HT-29 (cell line): ENCODE data around the gene CD2. TPM values are rescaled to one million over a fixed set of nuclear protein-coding genes. Genes with fewer than 3 reads are reported as not detected.
A peak's percentile ranks its signal among the peaks of the same experiment; 100 is the strongest.
"Not testable (repeated sequence)": the region's sequence is repeated elsewhere in the genome, so short reads cannot be mapped to it uniquely, and the experiment has no call there.

Experiments
- DNase-seq: peaks from one replicate; pipeline ENCODE4 v3.0.0-alpha.2; 2015; ENCODE audit warnings: low spot score
- total RNA-seq: library from RNA; depleted of rRNA; stranded (reverse); fragments of >200 nt; shearing (Covaris generic); gene quantifications from 2 replicates; pipeline ENCODE4 v1.2.3, GENCODE V29; 2014

Gene CD2
- total RNA-seq, 1 experiment from 2014 or later: not detected

DNA sequence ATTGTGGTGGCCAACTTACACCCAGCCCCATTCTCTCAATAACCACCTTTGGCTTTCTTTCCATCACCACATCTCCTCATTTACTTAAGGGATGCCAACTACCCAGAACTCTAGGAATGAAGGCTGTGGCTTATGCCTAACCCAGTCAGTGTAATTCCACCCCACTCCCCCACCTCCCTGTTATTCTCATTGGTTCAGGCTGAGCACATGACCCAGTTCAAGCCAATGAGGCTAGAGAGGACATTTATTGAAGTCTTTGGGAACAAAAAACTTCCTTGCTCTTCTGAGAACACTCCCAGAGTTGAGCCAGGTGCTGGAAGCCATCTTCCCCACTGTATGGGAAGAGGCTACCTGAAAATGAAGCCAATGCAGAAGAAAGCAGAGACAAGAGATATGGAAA lies 22.8 kb upstream of the CD2 start:
- no peak for DNase-seq

DNA sequence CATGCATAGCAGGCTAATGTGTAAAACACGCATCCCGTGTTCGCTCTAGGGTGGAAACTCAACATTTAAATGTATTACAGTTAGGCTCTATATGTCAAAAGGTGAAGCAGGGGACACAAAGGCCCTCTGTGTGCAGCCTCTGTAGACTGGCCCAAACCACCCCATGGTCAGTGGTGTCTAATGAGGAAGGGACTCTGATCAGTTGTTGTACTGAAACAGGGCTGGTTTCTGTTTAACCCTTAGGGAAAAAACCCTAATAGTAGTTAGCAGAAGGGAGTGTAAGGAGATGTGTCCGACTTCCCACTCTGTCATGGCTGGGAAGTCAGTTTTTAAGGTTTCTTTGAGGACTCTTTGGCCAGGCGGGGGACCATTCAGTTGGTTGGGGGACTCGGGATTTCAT lies 21.5 kb upstream of the CD2 start:
- no peak for DNase-seq

DNA sequence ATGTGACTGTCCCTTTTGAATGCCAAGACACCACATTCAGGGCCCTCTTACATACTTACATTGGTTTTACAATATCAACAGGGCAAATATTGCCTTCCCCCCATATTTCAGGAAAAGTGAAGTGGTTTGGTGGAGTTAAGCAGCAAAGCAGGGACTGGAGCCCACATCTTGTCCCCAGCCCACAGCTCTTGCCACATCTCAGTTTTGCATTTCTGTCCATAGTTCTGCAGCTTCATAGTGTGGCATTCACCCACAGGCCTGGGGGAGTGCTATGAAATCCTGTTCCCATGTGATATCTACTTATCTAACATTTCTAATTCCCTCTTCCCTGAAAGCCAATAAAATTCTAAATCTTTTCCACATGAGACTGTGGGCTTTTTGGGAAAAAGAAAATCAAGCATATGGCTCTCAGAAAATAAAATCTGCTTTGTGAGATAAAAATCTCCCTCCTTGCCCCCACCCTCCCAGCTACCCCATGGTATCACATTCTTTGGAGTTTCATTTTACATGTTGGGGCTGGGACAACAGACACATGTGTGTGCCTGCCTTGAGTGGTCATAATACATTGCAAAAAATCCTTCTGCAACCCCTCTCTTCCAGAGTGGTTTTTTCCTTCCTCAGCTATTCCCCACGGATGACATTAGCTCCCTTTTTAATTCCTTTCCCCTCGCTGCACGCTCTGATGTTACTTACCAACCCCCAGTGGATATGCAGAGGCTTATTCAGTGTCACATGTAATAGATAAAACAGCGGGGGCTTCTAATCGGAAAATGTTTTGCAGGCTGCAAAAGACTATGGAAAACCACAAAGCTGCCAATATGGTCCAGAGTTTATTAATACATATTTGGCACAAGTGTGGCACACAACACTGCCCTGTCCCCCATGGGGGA lies 20.5 kb upstream of the CD2 start:
- no peak for DNase-seq

DNA sequence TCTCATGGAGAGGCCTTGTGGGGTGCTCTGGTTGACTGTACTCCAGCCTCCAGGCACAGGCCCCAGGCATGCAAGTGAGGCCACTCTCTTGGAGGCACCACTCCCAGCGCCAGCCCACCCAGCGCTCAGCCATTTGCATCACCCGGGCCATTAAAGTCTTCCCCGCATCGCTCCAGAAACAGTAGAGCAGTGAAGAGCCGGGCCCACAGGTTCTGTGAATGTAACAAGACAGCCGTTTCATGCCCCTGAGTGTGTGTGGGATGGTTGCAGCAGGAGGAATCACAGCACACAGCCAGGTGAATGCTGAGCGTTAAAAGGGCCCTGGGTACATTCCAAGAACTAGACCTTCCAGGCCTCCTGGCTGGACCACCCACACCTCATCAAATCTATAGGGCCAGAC lies 19.0 kb upstream of the CD2 start:
- DNase-seq: no peak

DNA sequence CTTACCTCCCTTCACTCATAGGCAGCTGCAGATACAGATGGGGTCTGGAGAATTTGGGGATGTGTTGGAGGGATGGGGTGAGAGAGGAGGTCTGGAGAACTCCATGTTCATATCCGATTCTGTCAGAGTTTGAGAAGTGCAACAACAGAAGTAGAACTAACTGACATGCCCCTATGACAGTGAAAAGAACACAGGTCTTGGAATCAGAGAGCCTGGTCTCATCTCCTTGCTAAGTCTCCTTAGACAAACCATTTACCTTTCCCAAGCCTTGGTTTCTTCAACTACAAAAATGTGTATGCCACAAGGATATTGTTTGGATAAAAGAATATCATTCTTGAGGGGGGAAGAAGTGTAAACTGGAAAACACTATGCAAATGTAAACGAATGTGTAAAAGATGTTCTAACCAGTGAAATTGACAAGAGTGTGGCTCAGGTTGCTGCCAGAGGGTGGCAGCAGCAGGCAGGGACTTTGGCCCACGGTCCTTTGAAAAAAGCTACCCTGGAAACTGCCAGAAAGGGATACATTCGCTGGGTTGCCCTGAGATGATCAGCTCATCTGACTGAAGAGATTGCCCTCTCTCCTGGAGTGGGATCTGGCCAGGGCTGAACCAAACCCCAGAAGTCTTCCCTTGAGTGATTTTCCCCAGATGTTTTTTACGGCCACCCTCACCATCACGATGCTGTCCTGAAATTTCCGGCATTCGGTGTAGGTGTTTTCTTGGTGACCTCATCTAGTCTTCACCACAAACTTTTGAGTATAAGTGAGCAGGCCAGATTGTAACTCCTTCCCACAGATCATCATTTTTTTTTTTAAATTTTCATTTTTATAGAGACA lies 17.0 kb upstream of the CD2 start:
- DNase-seq: peak; percentile 64

DNA sequence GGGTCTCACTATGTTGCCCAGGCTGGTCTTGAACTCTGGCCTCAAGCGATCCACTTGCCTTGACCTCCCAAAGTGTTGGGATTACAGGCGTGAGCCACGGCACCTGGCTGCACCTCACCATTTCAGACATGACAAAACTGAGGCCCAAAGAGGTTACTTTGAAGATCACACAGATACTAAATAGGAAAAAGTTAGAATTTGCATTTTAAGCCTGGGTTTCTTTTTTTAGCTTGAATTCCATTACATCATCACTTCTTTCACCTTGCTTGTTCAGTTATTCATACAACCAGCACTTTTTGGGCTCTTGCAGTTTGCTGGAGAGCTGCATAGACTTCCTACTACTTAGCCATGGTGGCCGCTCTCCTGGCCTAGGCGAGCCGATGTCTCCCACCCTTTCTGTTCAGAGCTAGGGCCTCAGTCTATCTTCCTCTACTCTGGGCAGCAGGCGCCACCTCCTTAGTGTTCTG lies 16.3 kb upstream of the CD2 start:
- DNase-seq: no peak

DNA sequence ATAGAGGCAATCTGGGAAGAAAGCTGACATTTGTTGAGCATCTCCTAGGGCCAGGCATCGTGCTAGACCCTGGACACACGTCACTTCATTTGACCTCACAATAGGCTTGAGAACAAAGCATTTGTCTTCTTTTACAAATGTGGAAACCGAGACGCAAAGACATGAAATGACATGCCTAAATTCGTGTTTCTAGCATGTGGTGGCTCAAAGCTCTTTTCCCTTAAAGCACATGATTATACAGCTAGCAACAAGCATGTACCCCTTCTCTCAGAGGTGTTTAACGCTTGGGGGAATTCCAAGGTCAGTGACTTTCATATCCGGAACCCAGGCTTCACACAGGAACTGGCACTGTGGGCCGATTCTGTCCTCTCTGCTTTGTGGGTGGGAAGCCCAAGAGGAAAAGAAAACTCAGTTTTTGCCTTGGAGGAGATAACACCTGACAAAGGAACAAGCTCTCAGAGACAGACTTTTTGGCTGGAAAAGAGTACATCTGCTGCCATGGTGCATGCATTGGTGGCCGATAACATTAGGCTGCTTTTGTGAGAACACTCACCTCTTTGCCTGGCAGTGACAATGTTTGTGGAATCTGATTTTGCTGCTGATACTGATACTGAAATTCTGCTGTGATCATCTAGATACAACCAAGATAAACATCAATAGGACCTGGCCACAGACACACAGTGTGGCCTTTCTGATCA lies 15.4 kb upstream of the CD2 start:
- DNase-seq: no peak

DNA sequence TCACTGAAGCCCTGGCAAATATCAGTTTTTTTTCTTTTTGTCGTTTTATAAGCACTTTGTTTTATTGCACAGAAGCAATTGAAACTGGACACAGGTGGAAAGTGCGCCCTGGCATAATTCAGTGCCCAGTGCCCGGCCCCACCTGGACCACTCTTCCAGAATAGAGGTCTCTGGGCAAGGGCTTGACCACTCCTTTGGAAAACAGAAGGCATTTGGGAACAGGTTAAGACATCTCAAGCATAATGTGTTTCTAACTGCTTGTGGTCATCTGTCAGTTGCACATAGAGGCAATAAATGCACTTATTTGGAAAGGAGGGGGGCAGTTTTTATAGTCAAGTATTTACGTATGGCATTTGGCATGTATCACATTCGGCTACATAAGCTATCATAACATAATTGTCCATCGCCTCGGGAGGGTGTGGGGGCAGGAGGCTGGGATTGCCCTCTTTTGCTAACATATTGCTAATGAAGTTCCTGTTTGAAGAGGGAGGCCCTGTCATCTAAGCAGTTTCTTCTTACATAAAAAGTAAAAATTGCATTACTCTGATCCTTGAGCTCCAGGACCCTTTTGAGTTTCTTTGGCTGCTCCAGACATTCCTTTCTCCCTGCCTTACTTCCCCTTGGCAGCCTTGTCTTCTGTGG lies 14.7 kb upstream of the CD2 start:
- DNase-seq: no peak

DNA sequence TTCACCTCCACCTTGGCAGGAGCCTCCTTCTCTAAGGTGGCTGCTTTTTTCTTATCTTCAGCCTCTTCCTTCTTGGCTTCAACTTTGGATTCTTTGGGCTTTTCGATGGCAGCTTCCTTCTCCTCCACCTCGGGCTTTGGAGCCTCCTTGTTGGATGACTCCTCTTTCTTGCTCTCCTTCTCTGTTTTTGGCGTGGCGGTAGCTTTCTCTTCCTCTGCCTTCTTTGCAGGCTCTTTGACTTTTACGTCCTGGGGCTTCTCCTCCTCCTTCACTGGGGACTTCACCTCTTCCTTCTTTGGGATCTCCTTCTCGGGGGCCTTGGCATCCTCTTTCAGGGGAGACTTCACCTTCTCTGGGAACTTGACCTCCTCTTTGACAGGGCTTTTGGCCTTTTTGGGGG lies 13.9 kb upstream of the CD2 start:
- no peak for DNase-seq

DNA sequence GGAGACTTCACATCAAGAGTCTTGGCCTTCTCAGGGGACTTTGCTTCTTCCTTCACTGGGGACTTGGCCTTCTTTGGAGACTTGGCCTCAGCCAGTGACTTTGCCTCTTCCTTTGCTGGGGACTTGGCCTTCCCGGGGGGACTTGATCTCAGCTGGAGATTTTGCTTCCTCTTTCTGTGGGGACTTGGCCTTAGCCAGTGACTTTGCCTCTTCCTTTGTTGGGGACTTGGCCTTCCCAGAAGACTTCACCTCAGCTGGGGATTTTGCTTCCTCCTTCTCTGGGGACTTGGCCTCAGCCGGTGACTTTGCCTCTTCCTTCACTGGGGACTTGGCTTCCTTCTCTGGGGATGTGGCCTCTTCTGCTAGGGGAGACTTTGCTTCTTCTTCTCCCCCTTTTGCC lies 13.5 kb upstream of the CD2 start:
- no peak for DNase-seq

DNA sequence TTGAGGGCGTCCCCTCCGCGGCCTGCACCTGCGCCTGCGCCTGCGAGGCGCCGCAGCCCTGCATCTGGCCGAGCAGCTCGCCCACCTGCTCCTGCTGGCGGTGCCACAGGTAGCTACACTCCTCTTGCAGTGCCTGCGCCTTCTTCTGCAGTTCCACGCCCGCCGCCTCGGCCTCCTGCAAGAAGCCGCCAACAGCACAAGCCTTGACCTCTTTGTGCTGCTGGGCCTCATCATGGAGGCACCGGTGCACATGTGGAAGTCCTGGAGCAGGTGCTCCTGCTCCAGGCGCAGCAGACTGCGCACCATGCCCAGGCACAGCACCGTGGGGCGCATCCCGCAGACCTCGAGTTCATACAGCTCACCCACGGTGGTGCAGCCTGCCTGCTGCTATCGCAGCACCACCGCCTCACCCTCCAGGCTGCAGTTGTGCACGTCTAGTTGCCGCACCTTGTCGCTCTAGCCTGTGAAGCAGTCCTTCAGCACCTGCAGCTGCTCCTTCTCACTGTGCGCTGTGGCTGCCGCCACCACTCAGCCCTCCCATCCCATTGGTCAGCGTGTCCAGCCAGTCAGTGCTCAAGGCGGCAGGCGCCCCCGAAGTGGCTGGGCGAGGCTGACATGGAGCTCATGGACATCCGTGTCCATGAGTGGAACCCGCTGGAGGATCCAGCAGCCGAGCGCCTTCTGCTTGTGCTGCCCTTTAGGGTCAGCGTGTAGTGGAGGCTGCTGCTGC lies 12.2 kb upstream of the CD2 start:
- no peak for DNase-seq

DNA sequence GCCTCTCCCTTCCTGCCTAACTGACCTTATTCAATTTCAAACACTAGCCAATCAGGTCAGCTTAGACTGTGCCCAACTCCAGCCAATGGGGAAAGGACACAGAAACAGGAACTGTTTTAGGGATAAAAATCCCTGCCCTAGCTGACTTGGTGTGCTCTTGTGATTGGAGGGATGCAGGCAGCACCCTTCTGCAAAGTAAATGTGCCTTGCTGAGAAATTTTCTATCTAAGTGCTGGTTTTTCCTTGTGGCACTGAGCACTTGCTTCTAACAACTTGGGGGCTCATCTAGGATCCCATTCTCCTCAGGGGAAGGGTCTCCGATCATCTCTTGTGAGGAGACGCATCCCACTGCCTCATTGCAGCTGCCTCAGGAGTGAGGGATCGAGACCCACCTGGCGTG lies 10.7 kb upstream of the CD2 start:
- DNase-seq: no peak

DNA sequence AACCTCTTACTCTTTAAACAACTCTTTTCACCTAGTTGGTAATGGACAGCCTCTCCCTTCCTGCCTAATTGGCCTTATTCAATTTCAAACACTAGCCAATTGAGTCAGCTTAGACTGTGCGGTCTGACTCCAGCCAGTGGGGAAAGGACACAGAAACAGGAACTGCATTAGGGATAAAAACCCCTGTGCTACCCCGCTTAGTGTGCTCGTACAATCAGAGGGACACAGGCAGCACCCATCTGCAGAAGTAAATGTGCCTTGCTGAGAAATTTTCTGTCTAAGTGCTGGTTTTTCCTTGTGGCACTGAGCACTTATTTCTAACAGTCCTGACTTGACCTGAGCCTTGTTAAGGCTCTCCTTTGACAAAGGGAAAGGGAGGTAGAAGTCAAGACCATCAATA lies 6.0 kb upstream of the CD2 start:
- DNase-seq: no peak

DNA sequence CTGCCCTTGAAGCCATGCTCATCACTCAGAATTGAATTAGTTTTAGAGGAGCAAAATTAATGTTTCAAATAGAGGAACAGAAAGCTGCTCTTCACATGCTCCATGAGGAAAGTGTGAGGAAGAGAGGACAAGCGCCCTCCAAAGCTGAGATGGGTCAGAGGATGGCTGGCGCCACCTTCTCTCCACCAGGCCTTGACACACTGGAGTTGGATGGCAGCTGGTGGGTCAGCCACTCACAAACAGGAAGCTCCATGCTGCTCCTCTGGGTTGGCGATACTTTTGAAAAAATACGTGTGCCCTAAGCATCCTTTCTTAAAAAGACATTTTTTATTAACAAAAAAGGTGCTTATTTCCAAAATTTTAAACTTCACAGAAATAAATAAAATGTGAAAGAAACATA lies 3.1 kb upstream of the CD2 start:
- no peak for DNase-seq

DNA sequence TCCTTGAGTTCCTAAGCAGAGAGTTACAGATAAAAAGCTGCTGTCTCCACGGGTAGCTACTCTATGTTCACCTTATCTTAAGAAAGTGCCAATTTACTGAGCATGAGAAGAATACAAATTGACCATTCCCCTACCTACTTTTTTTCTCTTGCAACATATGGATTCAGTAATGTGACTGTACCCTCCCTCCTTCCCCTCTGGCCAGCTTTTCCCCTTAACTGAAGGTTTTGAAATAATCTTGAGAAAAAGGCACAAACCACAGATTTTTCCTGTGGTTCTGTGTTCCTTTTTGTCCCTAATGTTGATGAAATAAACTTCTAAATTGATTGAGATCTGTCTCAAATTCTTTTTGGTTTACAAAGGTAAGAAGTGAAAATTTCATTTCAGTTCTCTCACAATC lies 2.6 kb upstream of the CD2 start:
- DNase-seq: no peak

DNA sequence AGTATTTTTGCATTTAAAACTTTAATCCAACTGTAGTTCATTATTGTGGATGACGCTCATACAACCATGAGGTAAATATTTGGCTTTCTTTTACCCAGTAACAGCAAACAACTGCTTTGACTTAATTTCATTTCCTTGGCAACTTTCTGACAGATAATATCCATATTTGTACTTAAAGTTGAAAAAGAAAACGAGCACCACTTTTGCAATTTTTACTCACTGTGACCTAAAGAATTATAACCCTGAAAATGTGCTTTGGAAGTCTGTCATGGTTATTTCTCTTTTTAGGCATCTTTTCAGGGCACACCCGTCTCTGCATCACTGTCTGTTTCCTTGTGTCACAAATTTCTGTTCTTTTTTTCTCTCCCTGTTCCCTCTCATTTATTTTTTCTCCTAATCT lies 918 bp upstream of the CD2 start:
- DNase-seq: no peak

DNA sequence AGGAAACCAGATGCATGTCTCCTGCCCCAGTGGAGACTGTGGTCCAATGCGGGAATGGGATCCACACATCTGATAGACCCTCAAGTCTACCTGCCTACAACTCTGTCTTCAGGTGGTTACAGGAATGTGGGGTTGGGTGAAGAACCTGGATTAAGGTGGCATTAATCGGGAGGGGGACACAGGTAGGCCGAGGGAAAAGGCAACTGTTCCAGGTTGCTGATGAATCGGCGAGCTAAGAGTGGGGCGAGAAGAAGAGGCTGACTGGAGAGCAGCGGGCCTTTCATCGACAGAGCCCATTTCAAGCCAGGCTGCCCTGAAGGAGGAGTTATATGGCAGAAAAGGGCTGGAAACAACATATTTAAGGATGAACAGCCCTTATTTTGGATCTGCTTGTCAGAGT lies 836 bp downstream of the CD2 start:
- no peak for DNase-seq

DNA sequence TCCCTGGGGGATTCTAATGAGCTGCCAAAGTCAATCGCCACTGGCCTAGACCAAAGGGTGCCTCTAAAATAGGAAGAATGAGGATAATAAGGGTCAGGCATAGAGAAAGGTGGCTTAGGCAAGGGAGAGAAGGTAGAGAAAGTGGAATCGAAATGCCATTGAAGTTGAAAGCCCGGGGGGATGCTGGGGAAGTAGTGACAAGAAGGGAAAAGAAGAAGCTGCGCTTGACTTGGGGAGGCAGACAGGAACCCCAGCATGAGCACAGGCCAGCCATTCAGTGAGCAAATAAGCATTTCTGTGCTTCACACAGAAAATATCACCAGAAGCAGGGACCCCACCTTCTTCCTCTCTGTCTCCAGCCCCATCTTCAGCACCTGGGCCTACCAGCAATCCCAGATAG lies 1.5 kb downstream of the CD2 start:
- no peak for DNase-seq

DNA sequence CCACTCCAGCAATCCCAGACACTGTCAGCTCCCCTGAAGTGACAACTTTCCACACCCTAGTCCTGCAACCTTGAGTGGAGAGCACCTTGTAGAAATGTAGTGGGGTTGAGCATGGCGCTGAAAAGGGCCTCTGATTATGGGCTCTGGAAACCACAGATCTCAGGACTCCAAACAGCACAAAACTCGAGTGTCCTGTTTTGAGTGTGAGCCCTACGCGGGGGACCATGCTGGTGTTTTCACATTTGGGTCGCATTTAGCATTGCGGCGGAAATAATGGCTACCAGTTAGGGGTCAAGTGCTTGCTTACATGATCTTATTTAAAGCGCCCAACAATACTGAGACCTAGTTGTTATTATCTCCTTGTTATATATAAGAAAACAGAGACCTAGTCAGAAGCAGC lies 1.9 kb downstream of the CD2 start:
- DNase-seq: not testable (repeated sequence)

DNA sequence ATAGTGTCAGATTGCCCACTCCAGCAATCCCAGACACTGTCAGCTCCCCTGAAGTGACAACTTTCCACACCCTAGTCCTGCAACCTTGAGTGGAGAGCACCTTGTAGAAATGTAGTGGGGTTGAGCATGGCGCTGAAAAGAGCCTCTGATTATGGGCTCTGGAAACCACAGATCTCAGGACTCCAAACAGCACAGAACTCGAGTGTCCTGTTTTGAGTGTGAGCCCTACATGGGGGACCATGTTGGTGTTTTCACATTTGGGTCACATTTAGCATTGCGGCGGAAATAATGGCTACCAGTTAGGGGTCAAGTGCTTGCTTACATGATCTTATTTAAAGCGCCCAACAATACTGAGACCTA lies 4.2 kb downstream of the CD2 start:
- DNase-seq: not testable (repeated sequence)

DNA sequence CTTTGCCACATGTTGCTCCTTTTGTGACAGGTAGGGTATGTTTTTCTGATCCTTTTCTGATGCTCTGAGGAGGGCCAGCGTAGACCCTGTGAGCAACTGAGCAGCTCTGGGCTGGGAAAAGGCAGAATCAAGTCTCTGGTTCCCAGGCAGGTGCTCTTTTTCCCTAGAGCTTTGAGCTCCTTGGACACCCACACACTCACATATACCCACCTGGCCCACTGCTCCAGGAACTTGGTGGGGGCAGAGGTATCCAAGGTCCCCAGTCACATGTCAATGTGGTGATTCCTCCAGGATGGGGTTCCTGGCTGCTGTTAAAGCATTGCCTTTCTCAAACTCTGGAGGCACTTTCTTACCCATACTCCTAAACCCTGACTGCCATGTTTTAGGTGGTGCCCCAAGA lies 5.4 kb downstream of the CD2 start:
- no peak for DNase-seq
